ENCODE results near the gene XYLT1.

XYLT1 gene

GRCh38 chr16:17177242-17177958 is 293.4 kb downstream of the XYLT1 start:
- TF ChIP-seq, protein P1, sequence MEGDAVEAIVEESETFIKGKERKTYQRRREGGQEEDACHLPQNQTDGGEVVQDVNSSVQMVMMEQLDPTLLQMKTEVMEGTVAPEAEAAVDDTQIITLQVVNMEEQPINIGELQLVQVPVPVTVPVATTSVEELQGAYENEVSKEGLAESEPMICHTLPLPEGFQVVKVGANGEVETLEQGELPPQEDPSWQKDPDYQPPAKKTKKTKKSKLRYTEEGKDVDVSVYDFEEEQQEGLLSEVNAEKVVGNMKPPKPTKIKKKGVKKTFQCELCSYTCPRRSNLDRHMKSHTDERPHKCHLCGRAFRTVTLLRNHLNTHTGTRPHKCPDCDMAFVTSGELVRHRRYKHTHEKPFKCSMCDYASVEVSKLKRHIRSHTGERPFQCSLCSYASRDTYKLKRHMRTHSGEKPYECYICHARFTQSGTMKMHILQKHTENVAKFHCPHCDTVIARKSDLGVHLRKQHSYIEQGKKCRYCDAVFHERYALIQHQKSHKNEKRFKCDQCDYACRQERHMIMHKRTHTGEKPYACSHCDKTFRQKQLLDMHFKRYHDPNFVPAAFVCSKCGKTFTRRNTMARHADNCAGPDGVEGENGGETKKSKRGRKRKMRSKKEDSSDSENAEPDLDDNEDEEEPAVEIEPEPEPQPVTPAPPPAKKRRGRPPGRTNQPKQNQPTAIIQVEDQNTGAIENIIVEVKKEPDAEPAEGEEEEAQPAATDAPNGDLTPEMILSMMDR (IDR thresholded peaks at IDR 0.05) = no peak
- TF ChIP-seq ZFX (IDR thresholded peaks at IDR 0.05; ENCODE audit: borderline replicate concordance) = no peak
- H3K27ac ChIP-seq = no peak overlapping the region

GRCh38 chr16:17176199-17176598 is 294.6 kb downstream of the XYLT1 start:
- no peak for TF ChIP-seq ZFX (IDR thresholded peaks at IDR 0.05; ENCODE audit: borderline replicate concordance)
- TF ChIP-seq, protein P1 (IDR thresholded peaks at IDR 0.05) = no peak
- H3K27ac ChIP-seq = no peak overlapping the region

DNA sequence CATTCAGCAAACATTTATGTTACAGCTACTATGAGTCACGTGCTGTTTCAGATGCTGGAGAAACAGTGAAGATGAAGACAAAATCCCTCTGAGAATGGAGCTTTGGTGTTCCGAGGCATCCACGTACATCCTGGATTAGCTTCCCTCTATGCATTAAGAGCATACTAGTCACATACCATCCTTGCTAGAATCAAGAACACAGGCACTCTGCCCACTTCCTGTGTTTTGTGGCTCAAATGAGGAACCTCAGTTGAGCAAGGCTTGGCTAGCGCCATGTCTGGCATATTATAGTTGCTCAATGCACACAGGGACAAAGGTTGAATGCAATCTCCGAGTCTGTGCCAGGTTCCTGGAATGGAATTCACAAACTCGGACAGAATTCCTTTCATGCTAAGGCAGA is 297.5 kb downstream of the XYLT1 start:
- H3K27ac ChIP-seq = no peak overlapping the region
- no peak for TF ChIP-seq ZFX (IDR thresholded peaks at IDR 0.05; ENCODE audit: borderline replicate concordance)
- TF ChIP-seq, protein P1 (IDR thresholded peaks at IDR 0.05) = no peak

GRCh38 chr16:17171250-17172143 is 299.3 kb downstream of the XYLT1 start:
- H3K27ac ChIP-seq = no peak overlapping the region
- no peak for TF ChIP-seq ZFX (IDR thresholded peaks at IDR 0.05; ENCODE audit: borderline replicate concordance)
- TF ChIP-seq, protein P1 (IDR thresholded peaks at IDR 0.05) = no peak

DNA sequence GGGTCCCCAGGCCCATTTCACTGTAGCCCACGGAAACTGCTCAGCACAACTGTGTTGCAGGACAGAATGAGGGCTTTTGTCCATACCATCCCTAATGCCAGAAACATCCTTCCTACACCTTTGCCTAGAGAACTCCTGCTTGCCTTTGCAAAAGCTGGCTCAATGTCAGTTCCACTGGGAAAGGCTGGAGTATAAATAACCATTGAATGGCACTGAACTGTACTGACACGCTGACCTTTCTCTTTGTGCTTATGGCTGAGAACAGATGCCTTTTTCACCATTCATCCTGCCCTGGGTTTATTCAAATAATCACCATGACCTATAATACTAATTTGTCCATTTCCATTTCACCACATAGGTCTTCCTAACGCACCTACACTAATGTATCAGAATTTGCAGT is 300.3 kb downstream of the XYLT1 start:
- TF ChIP-seq ZFX (IDR thresholded peaks at IDR 0.05; ENCODE audit: borderline replicate concordance) = no peak
- TF ChIP-seq, protein P1 (IDR thresholded peaks at IDR 0.05) = no peak
- H3K27ac ChIP-seq = no peak overlapping the region

GRCh38 chr16:17168181-17168580 is 302.6 kb downstream of the XYLT1 start:
- TF ChIP-seq ZFX (IDR thresholded peaks at IDR 0.05; ENCODE audit: borderline replicate concordance) = no peak
- H3K27ac ChIP-seq = no peak overlapping the region

DNA sequence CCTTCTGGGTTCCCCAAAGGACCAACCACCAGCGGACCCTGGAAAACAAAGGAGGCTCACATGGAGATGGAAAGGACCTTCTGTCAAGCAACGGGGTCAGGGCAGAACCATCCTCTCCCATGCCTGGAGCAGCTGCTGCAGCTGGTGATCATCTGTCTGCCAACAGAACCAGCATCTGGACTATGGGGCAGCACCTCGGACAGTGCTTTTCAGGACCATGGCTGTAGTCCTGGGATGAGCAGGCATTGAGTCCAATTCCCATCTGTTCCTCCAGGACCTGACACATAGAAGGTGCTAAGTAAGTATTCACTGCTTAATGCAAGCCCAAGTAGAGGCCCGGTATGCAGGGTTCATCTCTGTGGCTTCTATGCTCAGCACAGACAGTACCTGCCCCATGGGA is 304.7 kb downstream of the XYLT1 start:
- TF ChIP-seq, protein P1 (IDR thresholded peaks at IDR 0.05) = no peak
- no peak for TF ChIP-seq ZFX (IDR thresholded peaks at IDR 0.05; ENCODE audit: borderline replicate concordance)
- no peak overlapping the region for H3K27ac ChIP-seq
